ENCODE results near the gene MCIDAS. TPM values are rescaled to one million over a fixed set of nuclear protein-coding genes. Genes with fewer than 3 reads are reported as not detected.

The MCIDAS gene
- total and polyA plus RNA-seq, 3 donors from 2014 or later = 0.39 to 0.68 (median 0.42) TPM

DNA sequence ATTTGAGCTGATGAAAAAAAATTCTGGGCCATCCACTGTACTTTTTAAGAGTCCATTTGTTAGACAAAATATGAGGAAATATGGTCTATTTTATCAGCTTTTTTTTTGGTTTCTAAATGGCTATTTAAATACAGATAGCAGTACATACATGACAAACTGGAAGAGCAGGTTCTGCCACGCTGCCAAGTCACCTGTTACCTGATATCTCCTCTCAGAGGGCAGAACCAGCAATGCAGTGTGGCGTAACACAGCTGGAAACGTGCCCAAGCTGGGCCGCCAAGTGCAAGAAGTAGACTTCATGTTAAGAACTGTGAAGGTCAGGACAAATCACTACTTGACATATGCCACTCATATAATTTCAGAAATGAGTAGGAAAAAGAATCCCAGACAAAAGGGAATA, 8.1 kb downstream of the MCIDAS start:
- DNase-seq = no peak
- Histone ChIP-seq H3K4me1 (peaks cover 5% of the 10 kb centered on the region), H3K27me3 (no peaks in the 10 kb centered on the region), H3K9me3 (no peaks in the 10 kb centered on the region), H3K27ac (no peak overlapping the region), H3K36me3 (ENCODE audit: low read depth, missing control alignments) (no peaks in the 10 kb centered on the region), H3K4me3 (no peak overlapping the region)
- intact Hi-C loops (cut with DNase I; ENCODE audit: low total_unique reads) = no loop called here
- 53 to 56% methylated on average over 4 of the region's 4 CpGs for WGBS, 2 donors
- no peak for TF ChIP-seq POLR2A (IDR thresholded peaks at IDR 0.05)
- TF ChIP-seq, protein P1, sequence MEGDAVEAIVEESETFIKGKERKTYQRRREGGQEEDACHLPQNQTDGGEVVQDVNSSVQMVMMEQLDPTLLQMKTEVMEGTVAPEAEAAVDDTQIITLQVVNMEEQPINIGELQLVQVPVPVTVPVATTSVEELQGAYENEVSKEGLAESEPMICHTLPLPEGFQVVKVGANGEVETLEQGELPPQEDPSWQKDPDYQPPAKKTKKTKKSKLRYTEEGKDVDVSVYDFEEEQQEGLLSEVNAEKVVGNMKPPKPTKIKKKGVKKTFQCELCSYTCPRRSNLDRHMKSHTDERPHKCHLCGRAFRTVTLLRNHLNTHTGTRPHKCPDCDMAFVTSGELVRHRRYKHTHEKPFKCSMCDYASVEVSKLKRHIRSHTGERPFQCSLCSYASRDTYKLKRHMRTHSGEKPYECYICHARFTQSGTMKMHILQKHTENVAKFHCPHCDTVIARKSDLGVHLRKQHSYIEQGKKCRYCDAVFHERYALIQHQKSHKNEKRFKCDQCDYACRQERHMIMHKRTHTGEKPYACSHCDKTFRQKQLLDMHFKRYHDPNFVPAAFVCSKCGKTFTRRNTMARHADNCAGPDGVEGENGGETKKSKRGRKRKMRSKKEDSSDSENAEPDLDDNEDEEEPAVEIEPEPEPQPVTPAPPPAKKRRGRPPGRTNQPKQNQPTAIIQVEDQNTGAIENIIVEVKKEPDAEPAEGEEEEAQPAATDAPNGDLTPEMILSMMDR (IDR thresholded peaks at IDR 0.05) = no peak

GRCh38 chr5:55211184-55211874, 15.8 kb downstream of the MCIDAS start:
- intact Hi-C loops (cut with DNase I; ENCODE audit: low total_unique reads) = no loop called here
- Histone ChIP-seq H3K27me3 (no peaks in the 10 kb centered on the region), H3K4me1 (no peaks in the 10 kb centered on the region), H3K27ac (no peak overlapping the region), H3K9me3 (no peaks in the 10 kb centered on the region), H3K36me3 (ENCODE audit: low read depth, missing control alignments) (no peaks in the 10 kb centered on the region), H3K4me3 (no peak overlapping the region)
- no peak for DNase-seq
- no peak for TF ChIP-seq POLR2A (IDR thresholded peaks at IDR 0.05)
- TF ChIP-seq, protein P1 (IDR thresholded peaks at IDR 0.05) = no peak
- WGBS, 2 donors = 88 to 91% methylated on average over 2 of the region's 2 CpGs

GRCh38 chr5:55205001-55205400, 22.1 kb downstream of the MCIDAS start:
- WGBS, 2 donors = 61 to 78% methylated on average over 2 of the region's 2 CpGs
- Histone ChIP-seq H3K27me3 (no peaks in the 10 kb centered on the region), H3K4me3 (no peak overlapping the region), H3K27ac (no peak overlapping the region), H3K4me1 (no peaks in the 10 kb centered on the region), H3K36me3 (ENCODE audit: low read depth, missing control alignments) (no peaks in the 10 kb centered on the region), H3K9me3 (no peaks in the 10 kb centered on the region)
- no peak for DNase-seq
- intact Hi-C loops (cut with DNase I; ENCODE audit: low total_unique reads) = no loop called here
- TF ChIP-seq, protein P1 (IDR thresholded peaks at IDR 0.05) = no peak
- TF ChIP-seq POLR2A (IDR thresholded peaks at IDR 0.05) = no peak

DNA sequence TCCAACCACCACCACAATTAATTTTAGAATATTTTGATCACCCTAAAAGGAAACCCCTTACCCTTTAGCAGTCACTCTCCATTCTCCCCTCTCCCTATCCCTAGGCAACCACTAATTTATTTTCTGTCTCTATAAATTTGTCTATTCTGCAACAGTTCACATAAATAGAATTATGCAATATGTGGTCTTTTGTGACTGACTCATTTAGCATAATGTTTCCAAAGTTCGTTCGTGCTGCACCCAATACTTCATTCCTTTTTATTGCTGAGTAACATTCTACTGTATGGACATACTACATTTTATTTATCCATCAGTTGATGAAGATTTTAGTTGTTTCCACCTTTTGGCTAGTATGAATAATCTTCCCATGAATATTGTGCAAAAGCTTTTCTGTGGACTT, 36.0 kb downstream of the MCIDAS start:
- no peaks in the 10 kb centered on the region for H3K9me3 ChIP-seq
- DNase-seq = no peak
- intact Hi-C loops (cut with DNase I; ENCODE audit: low total_unique reads) = no loop called here
- no peak overlapping the region for H3K27ac ChIP-seq
- H3K36me3 ChIP-seq (ENCODE audit: low read depth, missing control alignments) = no peaks in the 10 kb centered on the region
- H3K4me3 ChIP-seq = no peak overlapping the region
- 94 to 97% methylated on average over 2 of the region's 2 CpGs for WGBS, 2 donors
- H3K27me3 ChIP-seq = no peaks in the 10 kb centered on the region
- no peaks in the 10 kb centered on the region for H3K4me1 ChIP-seq
- TF ChIP-seq, protein P1 (IDR thresholded peaks at IDR 0.05) = no peak
- TF ChIP-seq POLR2A (IDR thresholded peaks at IDR 0.05) = no peak

Measured in testis (tissue), 3 donors.